Pancreas (tissue), 10 donors: ENCODE data around the gene CCDC127. TPM values are rescaled to one million over a fixed set of nuclear protein-coding genes. Genes with fewer than 3 reads are reported as not detected.
"Not testable (repeated sequence)": the region's sequence is repeated elsewhere in the genome, so short reads cannot be mapped to it uniquely, and the experiment has no call there.

Experiments
- ATAC-seq, 4 donors: fragments of 200-7000 bp; cut with Tn5 transposase; one replicate each; pipeline versions ENCODE4 v1.8.0 to v1.9.1; 2020; ENCODE audit warnings: mild to moderate bottlenecking in 4 of 4, moderate library complexity in 4 of 4
- DNase-seq, 6 donors: peaks; one replicate each; pipeline ENCODE4 v3.0.0-alpha.2; 2020
- FAIRE-seq: peaks from 2 replicates; lab custom pipeline; 2012; peaks lifted over from hg19 to GRCh38; lab: Jason Lieb, UNC
- H3K27ac ChIP-seq, 4 donors: fragments of 200-600 bp; sonication (generic); 1 replicate in 3 of 4; 2 replicates in 1 of 4; pipeline versions ENCODE4 v1.5.0 to v1.8.0; 2020
- H3K27me3 ChIP-seq, 4 donors: fragments of 200-600 bp; one replicate each; pipeline ENCODE4 v1.8.0; 2021
- H3K36me3 ChIP-seq, 3 donors: fragments of 200-600 bp; sonication (generic) in 1 of 3; one replicate each; pipeline versions ENCODE4 v1.5.0 to v1.8.0; 2020 to 2021
- H3K4me1 ChIP-seq, 3 donors: fragments of 200-600 bp; one replicate each; pipeline ENCODE4 v1.8.0; 2021
- H3K4me3 ChIP-seq, 4 donors: fragments of 200-600 bp; sonication (generic) in 2 of 4; one replicate each; pipeline versions ENCODE4 v1.5.0 to v1.8.0; 2020 to 2021
- H3K9me3 ChIP-seq, 4 donors: fragments of 200-600 bp; one replicate each; pipeline ENCODE4 v1.8.0; 2021
- CTCF ChIP-seq, 4 donors: fragments of 200-600 bp; sonication (generic) in 3 of 4; IDR thresholded peaks; one replicate each; pipeline versions ENCODE4 v1.5.0 to v1.8.0; 2021; ENCODE audit warnings: antibody characterized with exemption in 4 of 4
- WGBS, 2 donors: extraction: QIAGEN DNeasy Blood & Tissue Kit; methylation state at CpG; one replicate each; pipeline ENCODE4 v1.1.7; 2013; 5-methylcytosine and 5-hydroxymethylcytosine counted together
- intact Hi-C, 3 donors: fragments of 100-400 bp; cut with DNase I; formaldehyde crosslinking; loops; one replicate each; pipeline versions ENCODE4 v1.11.1 to v1.14.2; 2022
- polyA plus RNA-seq, 2 donors: library from polyadenylated mRNA; stranded (reverse); fragments of 200-250 nt; gene quantifications; one replicate each; pipeline ENCODE4 v1.2.3, GENCODE V29; 2013
- total RNA-seq, 6 donors: library from RNA; stranded (reverse); fragmentation: NEBNext Ultra II Directional in 4 of 6; extraction: Animal tissue kit (Norgen Biotek cat#: 25700) in 4 of 6; gene quantifications; one replicate each; pipeline versions ENCODE4 v1.2.1 to v1.2.4, GENCODE V29; 2021 to 2023
- donor health status: healthy with polysubstance abuse.
- donor health status: DM: no; HTN: no; CAD: no; lungs with moderate emphysema.
- donor health status: DM: no; HTN: no; CAD: no.
- donor health status: control.
- donor health status: control.
- donor health status: Bipolar disorder and iron deficiency.
- donor health status: DM: yes; HTN: yes; CAD: no.
- donor health status: DM: no; HTN: no; CAD: no.
- donor health status: DM: no; HTN: no; CAD: no.
- donor health status: DM: yes; HTN: yes; CAD: no.

Gene CCDC127
- total and polyA plus RNA-seq, 8 donors = 1.2 to 3.9 (median 1.9) TPM

- Histone ChIP-seq H3K9me3 (no peaks in the 10 kb centered on the region), H3K27ac (no peak overlapping the region), H3K4me1 (no peaks in the 10 kb centered on the region), H3K27me3 (no peaks in the 10 kb centered on the region), H3K4me3 (no peak overlapping the region), H3K36me3 (no peaks in the 10 kb centered on the region)
- FAIRE-seq (no peak), ATAC-seq (no peak), DNase-seq (peak in 2 of 6 donors; percentile 43 to 56)
- intact Hi-C loops = no loop called here
- no peak for TF ChIP-seq CTCF (IDR thresholded peaks at IDR 0.05)
- 86 to 87% methylated on average over 7 of the region's 7 CpGs for WGBS, 2 donors
These were observed 50.4 kb downstream of the CCDC127 start for GRCh38 chr5:167511-167910.

- H3K27ac ChIP-seq = no peak overlapping the region
- H3K36me3 ChIP-seq = no peaks in the 10 kb centered on the region
- no peak for TF ChIP-seq CTCF (IDR thresholded peaks at IDR 0.05)
- no peaks in the 10 kb centered on the region for H3K9me3 ChIP-seq
- no peaks in the 10 kb centered on the region for H3K4me1 ChIP-seq
- no peak for FAIRE-seq
- H3K4me3 ChIP-seq = no peak overlapping the region
- no peaks in the 10 kb centered on the region for H3K27me3 ChIP-seq
- 80 to 88% methylated on average over 24 to 26 of the region's 27 CpGs for WGBS, 2 donors
- intact Hi-C loops = no loop called here
- DNase-seq = peak in 2 of 6 donors; percentile 25 to 28
- ATAC-seq = no peak
These were observed 51.2 kb downstream of the CCDC127 start for GRCh38 chr5:166441-167372.

GRCh38 chr5:164783-165182 lies 53.2 kb downstream of the CCDC127 start:
- H3K36me3 ChIP-seq, H3K4me1 ChIP-seq, FAIRE-seq, H3K27ac ChIP-seq, H3K4me3 ChIP-seq, ATAC-seq, H3K9me3 ChIP-seq, intact Hi-C loops, H3K27me3 ChIP-seq, DNase-seq: not testable (repeated sequence)
- WGBS, 2 donors = 70 to 89% methylated on average over 22 to 25 of the region's 25 CpGs

GRCh38 chr5:164244-164643 lies 53.7 kb downstream of the CCDC127 start:
- intact Hi-C loops = no loop called here
- Histone ChIP-seq H3K27ac (no peak overlapping the region), H3K4me3 (no peak overlapping the region), H3K4me1 (no peaks in the 10 kb centered on the region), H3K9me3 (no peaks in the 10 kb centered on the region), H3K27me3 (no peaks in the 10 kb centered on the region), H3K36me3 (no peaks in the 10 kb centered on the region)
- TF ChIP-seq CTCF (IDR thresholded peaks at IDR 0.05) = no peak
- DNase-seq (no peak), FAIRE-seq (no peak), ATAC-seq (no peak)
- 87 to 90% methylated on average over 14 of the region's 14 CpGs for WGBS, 2 donors

GRCh38 chr5:163841-164240 lies 54.1 kb downstream of the CCDC127 start:
- 84 to 85% methylated on average over 13 of the region's 13 CpGs for WGBS, 2 donors
- H3K4me3 ChIP-seq = no peak overlapping the region
- no peak for ATAC-seq
- no peak for TF ChIP-seq CTCF (IDR thresholded peaks at IDR 0.05)
- no peaks in the 10 kb centered on the region for H3K4me1 ChIP-seq
- FAIRE-seq = no peak
- H3K36me3 ChIP-seq = no peaks in the 10 kb centered on the region
- no peaks in the 10 kb centered on the region for H3K27me3 ChIP-seq
- no peak overlapping the region for H3K27ac ChIP-seq
- peak in 1 of 6 donors; percentile 18 for DNase-seq
- intact Hi-C loops = no loop called here
- no peaks in the 10 kb centered on the region for H3K9me3 ChIP-seq
